K562 (cell line): ENCODE measurements around the gene COPS4. TPM values are rescaled to one million over a fixed set of nuclear protein-coding genes. Genes with fewer than 3 reads are reported as not detected.
A peak's percentile ranks its signal among the peaks of the same experiment; 100 is the strongest.

ENCODE experiments used
- ATF7 ChIP-seq: fragments of 450-650 bp; IDR thresholded peaks from 2 replicates; pipeline ENCODE4 v1.7.1; 2014; ENCODE audit warnings: mild to moderate bottlenecking, moderate library complexity
- DNMT1 ChIP-seq: fragments of 450-650 bp; IDR thresholded peaks from 2 replicates; pipeline ENCODE4 v1.6.1; 2016; ENCODE audit warnings: antibody characterized with exemption, mild to moderate bottlenecking
- MXI1 ChIP-seq: IDR thresholded peaks from 2 replicates; pipeline ENCODE4 v1.6.1; 2011; ENCODE audit warnings: low read depth, mild to moderate bottlenecking, improper control_type of control experiment, low read length
- MYBL2 ChIP-seq, 2 experiments: fragments of 450-650 bp in 1 of 2; sonication (generic) in 1 of 2; formaldehyde crosslinking in 1 of 2; IDR thresholded peaks; 2 replicates each; pipeline versions ENCODE4 v1.6.1 to v1.8.1; 2017 to 2022; ENCODE audit warnings: borderline replicate concordance in 1 of 2, inconsistent platforms in 1 of 2, low read depth in 1 of 2, mild to moderate bottlenecking in 1 of 2, missing genetic modification reagents in 1 of 2, moderate library complexity in 1 of 2
- POLR2AphosphoS5 ChIP-seq: IDR thresholded peaks from 2 replicates; pipeline ENCODE4 v1.6.1; 2011; ENCODE audit warnings: mild to moderate bottlenecking, low read depth, low read length, moderate library complexity; ENCODE audit not compliant: control insufficient read depth, insufficient read depth
- POLR3A ChIP-seq: IDR thresholded peaks from 2 replicates; pipeline ENCODE4 v1.6.1; 2011; ENCODE audit warnings: borderline replicate concordance, mild to moderate bottlenecking, moderate library complexity; ENCODE audit not compliant: insufficient read length, insufficient read depth; ENCODE audit errors: extremely low read depth
- PTRF ChIP-seq: fragments of 450-650 bp; IDR thresholded peaks from 2 replicates; pipeline ENCODE4 v1.6.1; 2016; ENCODE audit warnings: mild to moderate bottlenecking, missing genetic modification characterization, missing compliant biosample characterization
- ZFP30 ChIP-seq: fragments of 250-450 bp; sonication (Bioruptor Pico); IDR thresholded peaks from 2 replicates; pipeline ENCODE4 v1.8.0; 2022; ENCODE audit warnings: moderate library complexity, mild to moderate bottlenecking, inconsistent platforms, borderline replicate concordance
- polyA plus RNA-seq, 8 experiments: library from polyadenylated mRNA; depleted of rRNA in 4 of 8; stranded (reverse) in 5 of 8; unstranded in 3 of 8; fragments of >200 nt; fragmentation: Nextera tagmentation in 2 of 8; fragmentation: Illumina TruSeq in 1 of 8; extraction: Ambion mirVana in 2 of 8; extraction: Trizol in 1 of 8; gene quantifications; 2 replicates each; pipeline versions ENCODE4 v1.2.1 to v1.2.3, GENCODE V29; 2011 to 2014; ENCODE audit warnings: inconsistent platforms in 1 of 8, missing spikeins in 1 of 8
- total RNA-seq, 7 experiments: library from RNA; depleted of rRNA in 6 of 7; stranded (reverse); fragments of >200 nt in 6 of 7; fragmentation: Illumina TruSeq in 2 of 7; extraction: Trizol in 2 of 7; gene quantifications; 2 replicates each; pipeline versions ENCODE4 v1.2.1 to v1.2.3, GENCODE V29; 2011 to 2021; ENCODE audit warnings: low replicate concordance in 1 of 7
- TF ChIP-seq, protein P1 (sequence below): fragments of 250-450 bp; sonication (Bioruptor Pico); IDR thresholded peaks from 2 replicates; pipeline ENCODE4 v1.4.0; 2020
- TF ChIP-seq, protein P2 (sequence below), 2 experiments: fragments of 150-350 bp in 1 of 2; IDR thresholded peaks; 2 replicates each; pipeline ENCODE4 v1.6.1; 2012 to 2016; ENCODE audit warnings: low read depth in 2 of 2, low read length in 2 of 2, mild to moderate bottlenecking in 1 of 2, moderate library complexity in 1 of 2
- TF ChIP-seq, protein P3 (sequence below): fragments of 450-650 bp; formaldehyde crosslinking; IDR thresholded peaks from 2 replicates; pipeline ENCODE4 v1.4.0; 2020; ENCODE audit warnings: mild to moderate bottlenecking
- TF ChIP-seq, protein P4 (sequence below), 3 experiments: IDR thresholded peaks in 2 of 3; conservative IDR thresholded peaks in 1 of 3; 2 replicates each; pipeline ENCODE4 v1.5.1; 2011 to 2012; ENCODE audit warnings: low read length in 3 of 3, mild to moderate bottlenecking in 3 of 3, control low read depth in 2 of 3, improper control_type of control experiment in 1 of 3, inconsistent platforms in 1 of 3, low read depth in 1 of 3, mixed read lengths in 1 of 3, moderate library complexity in 1 of 3; ENCODE audit not compliant: insufficient read depth in 2 of 3
- TF ChIP-seq, protein P5 (sequence below): fragments of 250-450 bp; sonication (Bioruptor Pico); IDR thresholded peaks from 2 replicates; pipeline ENCODE4 v1.5.0; 2020; ENCODE audit warnings: mild to moderate bottlenecking
- TF ChIP-seq, protein P6 (sequence below): fragments of 250-450 bp; sonication (Bioruptor Pico); IDR thresholded peaks from 2 replicates; pipeline ENCODE4 v1.8.0; 2021; ENCODE audit warnings: mild to moderate bottlenecking, moderate library complexity

Gene COPS4
- total and polyA plus RNA-seq, 9 of the 15 experiments (the other 6 are each of a cell fraction or from before 2014, with no cell fraction given), result 44.7 to 180 (median 70.9) TPM

DNA sequence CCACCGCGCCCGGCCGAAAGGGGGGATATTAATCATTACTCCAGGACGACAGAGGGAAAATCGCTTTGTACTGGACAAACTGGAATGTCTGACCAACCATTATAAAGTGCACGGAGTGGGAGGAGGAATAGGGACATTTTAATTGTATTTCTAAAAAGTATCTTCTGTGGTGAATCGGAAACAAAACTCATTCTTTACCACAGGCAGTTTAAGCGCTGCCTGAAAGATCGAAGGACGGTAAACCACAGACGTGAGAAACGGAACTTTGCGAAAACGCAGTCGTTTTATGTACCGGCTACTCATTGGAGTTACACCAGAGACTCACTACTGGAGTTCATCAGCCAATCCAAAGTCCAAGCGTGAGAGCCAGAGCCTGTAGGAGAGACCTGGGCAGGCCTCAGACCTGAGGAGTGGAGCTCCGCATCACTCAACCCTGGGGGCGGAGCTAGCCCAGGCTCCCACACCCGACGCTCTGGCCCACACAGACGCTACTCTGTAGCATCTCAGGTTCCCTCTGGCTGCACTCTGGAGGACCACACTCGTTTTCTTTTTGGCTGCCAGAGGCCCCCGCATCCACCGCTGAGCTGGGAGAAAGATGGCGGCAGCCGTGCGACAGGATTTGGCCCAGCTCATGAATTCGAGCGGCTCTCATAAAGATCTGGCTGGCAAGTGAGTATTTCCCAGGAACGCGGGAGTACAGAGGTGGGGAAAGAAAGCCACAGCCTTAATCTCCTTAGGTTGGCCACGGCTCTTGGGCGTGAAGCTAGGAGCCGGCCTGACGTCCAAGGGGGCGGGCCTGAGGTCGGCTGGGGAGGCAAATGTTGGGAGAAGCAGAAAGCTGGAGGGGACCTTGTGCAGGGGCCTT lies at the start of gene COPS4 (continued):
- TF ChIP-seq, protein P1, sequence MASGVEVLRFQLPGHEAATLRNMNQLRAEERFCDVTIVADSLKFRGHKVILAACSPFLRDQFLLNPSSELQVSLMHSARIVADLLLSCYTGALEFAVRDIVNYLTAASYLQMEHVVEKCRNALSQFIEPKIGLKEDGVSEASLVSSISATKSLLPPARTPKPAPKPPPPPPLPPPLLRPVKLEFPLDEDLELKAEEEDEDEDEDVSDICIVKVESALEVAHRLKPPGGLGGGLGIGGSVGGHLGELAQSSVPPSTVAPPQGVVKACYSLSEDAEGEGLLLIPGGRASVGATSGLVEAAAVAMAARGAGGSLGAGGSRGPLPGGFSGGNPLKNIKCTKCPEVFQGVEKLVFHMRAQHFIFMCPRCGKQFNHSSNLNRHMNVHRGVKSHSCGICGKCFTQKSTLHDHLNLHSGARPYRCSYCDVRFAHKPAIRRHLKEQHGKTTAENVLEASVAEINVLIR (CRISPR knock-in tag), result 0 out of 2 replicates have a peak, but pooled peaks have one; percentile 19
- TF ChIP-seq DNMT1, result no peak
- TF ChIP-seq POLR2AphosphoS5, result peak; percentile 92
- TF ChIP-seq, protein P2, sequence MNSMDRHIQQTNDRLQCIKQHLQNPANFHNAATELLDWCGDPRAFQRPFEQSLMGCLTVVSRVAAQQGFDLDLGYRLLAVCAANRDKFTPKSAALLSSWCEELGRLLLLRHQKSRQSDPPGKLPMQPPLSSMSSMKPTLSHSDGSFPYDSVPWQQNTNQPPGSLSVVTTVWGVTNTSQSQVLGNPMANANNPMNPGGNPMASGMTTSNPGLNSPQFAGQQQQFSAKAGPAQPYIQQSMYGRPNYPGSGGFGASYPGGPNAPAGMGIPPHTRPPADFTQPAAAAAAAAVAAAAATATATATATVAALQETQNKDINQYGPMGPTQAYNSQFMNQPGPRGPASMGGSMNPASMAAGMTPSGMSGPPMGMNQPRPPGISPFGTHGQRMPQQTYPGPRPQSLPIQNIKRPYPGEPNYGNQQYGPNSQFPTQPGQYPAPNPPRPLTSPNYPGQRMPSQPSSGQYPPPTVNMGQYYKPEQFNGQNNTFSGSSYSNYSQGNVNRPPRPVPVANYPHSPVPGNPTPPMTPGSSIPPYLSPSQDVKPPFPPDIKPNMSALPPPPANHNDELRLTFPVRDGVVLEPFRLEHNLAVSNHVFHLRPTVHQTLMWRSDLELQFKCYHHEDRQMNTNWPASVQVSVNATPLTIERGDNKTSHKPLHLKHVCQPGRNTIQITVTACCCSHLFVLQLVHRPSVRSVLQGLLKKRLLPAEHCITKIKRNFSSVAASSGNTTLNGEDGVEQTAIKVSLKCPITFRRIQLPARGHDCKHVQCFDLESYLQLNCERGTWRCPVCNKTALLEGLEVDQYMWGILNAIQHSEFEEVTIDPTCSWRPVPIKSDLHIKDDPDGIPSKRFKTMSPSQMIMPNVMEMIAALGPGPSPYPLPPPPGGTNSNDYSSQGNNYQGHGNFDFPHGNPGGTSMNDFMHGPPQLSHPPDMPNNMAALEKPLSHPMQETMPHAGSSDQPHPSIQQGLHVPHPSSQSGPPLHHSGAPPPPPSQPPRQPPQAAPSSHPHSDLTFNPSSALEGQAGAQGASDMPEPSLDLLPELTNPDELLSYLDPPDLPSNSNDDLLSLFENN (IDR thresholded peaks at IDR 0.05; ENCODE audit: low read depth in 2 of 2, low read length in 2 of 2), result peak in 1 of 2 experiments; percentile 92; a peak in 3 of 4 replicates
- peak; percentile 68; the same call in 1 of the 2 replicates for TF ChIP-seq MYBL2 (IDR thresholded peaks at IDR 0.05; ENCODE audit: low read depth)
- no peak for TF ChIP-seq MYBL2 (CRISPR knock-in tag; IDR thresholded peaks at IDR 0.05; ENCODE audit: borderline replicate concordance)
- TF ChIP-seq ZFP30 (CRISPR knock-in tag), result no peak
- TF ChIP-seq, protein P3, sequence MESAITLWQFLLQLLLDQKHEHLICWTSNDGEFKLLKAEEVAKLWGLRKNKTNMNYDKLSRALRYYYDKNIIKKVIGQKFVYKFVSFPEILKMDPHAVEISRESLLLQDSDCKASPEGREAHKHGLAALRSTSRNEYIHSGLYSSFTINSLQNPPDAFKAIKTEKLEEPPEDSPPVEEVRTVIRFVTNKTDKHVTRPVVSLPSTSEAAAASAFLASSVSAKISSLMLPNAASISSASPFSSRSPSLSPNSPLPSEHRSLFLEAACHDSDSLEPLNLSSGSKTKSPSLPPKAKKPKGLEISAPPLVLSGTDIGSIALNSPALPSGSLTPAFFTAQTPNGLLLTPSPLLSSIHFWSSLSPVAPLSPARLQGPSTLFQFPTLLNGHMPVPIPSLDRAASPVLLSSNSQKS (CRISPR knock-in tag), result no peak
- TF ChIP-seq, protein P4, sequence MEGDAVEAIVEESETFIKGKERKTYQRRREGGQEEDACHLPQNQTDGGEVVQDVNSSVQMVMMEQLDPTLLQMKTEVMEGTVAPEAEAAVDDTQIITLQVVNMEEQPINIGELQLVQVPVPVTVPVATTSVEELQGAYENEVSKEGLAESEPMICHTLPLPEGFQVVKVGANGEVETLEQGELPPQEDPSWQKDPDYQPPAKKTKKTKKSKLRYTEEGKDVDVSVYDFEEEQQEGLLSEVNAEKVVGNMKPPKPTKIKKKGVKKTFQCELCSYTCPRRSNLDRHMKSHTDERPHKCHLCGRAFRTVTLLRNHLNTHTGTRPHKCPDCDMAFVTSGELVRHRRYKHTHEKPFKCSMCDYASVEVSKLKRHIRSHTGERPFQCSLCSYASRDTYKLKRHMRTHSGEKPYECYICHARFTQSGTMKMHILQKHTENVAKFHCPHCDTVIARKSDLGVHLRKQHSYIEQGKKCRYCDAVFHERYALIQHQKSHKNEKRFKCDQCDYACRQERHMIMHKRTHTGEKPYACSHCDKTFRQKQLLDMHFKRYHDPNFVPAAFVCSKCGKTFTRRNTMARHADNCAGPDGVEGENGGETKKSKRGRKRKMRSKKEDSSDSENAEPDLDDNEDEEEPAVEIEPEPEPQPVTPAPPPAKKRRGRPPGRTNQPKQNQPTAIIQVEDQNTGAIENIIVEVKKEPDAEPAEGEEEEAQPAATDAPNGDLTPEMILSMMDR (IDR thresholded peaks at IDR 0.05 in 2 of 3, conservative IDR thresholded peaks at IDR 0.05 in 1 of 3; ENCODE audit: insufficient read depth in 2 of 3, low read depth in 1 of 3, low read length in 3 of 3), result no peak
- TF ChIP-seq PTRF (tag), result no peak
- peak; percentile 92 for TF ChIP-seq ATF7
- TF ChIP-seq, protein P5, sequence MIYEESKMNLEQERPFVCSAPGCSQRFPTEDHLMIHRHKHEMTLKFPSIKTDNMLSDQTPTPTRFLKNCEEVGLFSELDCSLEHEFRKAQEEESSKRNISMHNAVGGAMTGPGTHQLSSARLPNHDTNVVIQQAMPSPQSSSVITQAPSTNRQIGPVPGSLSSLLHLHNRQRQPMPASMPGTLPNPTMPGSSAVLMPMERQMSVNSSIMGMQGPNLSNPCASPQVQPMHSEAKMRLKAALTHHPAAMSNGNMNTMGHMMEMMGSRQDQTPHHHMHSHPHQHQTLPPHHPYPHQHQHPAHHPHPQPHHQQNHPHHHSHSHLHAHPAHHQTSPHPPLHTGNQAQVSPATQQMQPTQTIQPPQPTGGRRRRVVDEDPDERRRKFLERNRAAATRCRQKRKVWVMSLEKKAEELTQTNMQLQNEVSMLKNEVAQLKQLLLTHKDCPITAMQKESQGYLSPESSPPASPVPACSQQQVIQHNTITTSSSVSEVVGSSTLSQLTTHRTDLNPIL (CRISPR knock-in tag), result no peak
- no peak for TF ChIP-seq MXI1
- TF ChIP-seq, protein P6, sequence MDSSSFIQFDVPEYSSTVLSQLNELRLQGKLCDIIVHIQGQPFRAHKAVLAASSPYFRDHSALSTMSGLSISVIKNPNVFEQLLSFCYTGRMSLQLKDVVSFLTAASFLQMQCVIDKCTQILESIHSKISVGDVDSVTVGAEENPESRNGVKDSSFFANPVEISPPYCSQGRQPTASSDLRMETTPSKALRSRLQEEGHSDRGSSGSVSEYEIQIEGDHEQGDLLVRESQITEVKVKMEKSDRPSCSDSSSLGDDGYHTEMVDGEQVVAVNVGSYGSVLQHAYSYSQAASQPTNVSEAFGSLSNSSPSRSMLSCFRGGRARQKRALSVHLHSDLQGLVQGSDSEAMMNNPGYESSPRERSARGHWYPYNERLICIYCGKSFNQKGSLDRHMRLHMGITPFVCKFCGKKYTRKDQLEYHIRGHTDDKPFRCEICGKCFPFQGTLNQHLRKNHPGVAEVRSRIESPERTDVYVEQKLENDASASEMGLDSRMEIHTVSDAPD, result no peak
- TF ChIP-seq POLR3A, result peak; percentile 38
